A673 (cell line): ENCODE results near the gene LRRC47. TPM values are rescaled to one million over a fixed set of nuclear protein-coding genes. Genes with fewer than 3 reads are reported as not detected.

Experiments
- BruUV-seq: library from RNA; stranded (reverse); fragments of 400-500 nt; replicated peaks from 2 replicates; lab custom pipeline; 2021; lab: Mats Ljungman, UMichigan
- CTCF ChIA-PET: fragments of 300-600 bp; sonication (Branson Sonifier 250); formaldehyde crosslinking; loops from one replicate; lab custom pipeline; 2022; ENCODE audit warnings: antibody characterized with exemption; lab: Charles Lee
- POLR2A ChIA-PET: fragments of 300-600 bp; sonication (Branson Sonifier 250); formaldehyde crosslinking; loops from one replicate; lab custom pipeline; 2022; ENCODE audit warnings: antibody characterized with exemption; ENCODE audit not compliant: low non-redundant PET; lab: Charles Lee
- DNase-seq: peaks from one replicate; pipeline ENCODE4 v3.0.0-alpha.2; 2015; ENCODE audit warnings: low spot score
- H3K27ac ChIP-seq: fragments of 200-600 bp; sonication (generic); 2 replicates; pipeline ENCODE4 v1.5.1; 2016; ENCODE audit warnings: mixed run types, low read depth, mild to moderate bottlenecking, mixed read lengths, antibody characterized with exemption, low read length; ENCODE audit not compliant: poor library complexity, severe bottlenecking
- H3K27me3 ChIP-seq: fragments of 200-600 bp; sonication (generic); replicated peaks from 2 replicates; pipeline ENCODE4 v1.6.1; 2017; ENCODE audit warnings: mixed run types, low read depth, mild to moderate bottlenecking, mixed read lengths, antibody characterized with exemption, low read length; ENCODE audit not compliant: insufficient read depth, poor library complexity
- H3K36me3 ChIP-seq: fragments of 200-600 bp; sonication (generic); 2 replicates; pipeline ENCODE4 v1.6.1; 2016; ENCODE audit warnings: mixed run types, mild to moderate bottlenecking, mixed read lengths, antibody characterized with exemption, low read length; ENCODE audit not compliant: insufficient read depth, poor library complexity, severe bottlenecking
- H3K4me1 ChIP-seq: fragments of 200-600 bp; sonication (generic); 2 replicates; pipeline ENCODE4 v1.6.1; 2017; ENCODE audit warnings: mixed run types, mild to moderate bottlenecking, mixed read lengths, antibody characterized with exemption, low read length; ENCODE audit not compliant: insufficient read depth, poor library complexity, severe bottlenecking
- H3K4me3 ChIP-seq: fragments of 200-600 bp; sonication (generic); 2 replicates; pipeline ENCODE4 v1.5.1; 2016; ENCODE audit warnings: low read depth, mixed run types, mild to moderate bottlenecking, mixed read lengths, low read length; ENCODE audit not compliant: poor library complexity, severe bottlenecking
- H3K9me3 ChIP-seq: fragments of 200-600 bp; sonication (generic); 2 replicates; pipeline ENCODE4 v1.6.1; 2016; ENCODE audit warnings: mixed run types, low read depth, mild to moderate bottlenecking, mixed read lengths, antibody characterized with exemption, low read length; ENCODE audit not compliant: poor library complexity, severe bottlenecking
- EZH2 ChIP-seq: fragments of 200-600 bp; sonication (generic); IDR thresholded peaks from 2 replicates; pipeline ENCODE4 v1.6.1; 2017; ENCODE audit warnings: borderline replicate concordance, low read depth, mild to moderate bottlenecking, mixed read lengths, antibody characterized with exemption, low read length; ENCODE audit not compliant: poor library complexity, severe bottlenecking
- intact Hi-C: fragments of 100-400 bp; cut with micrococcal nuclease; formaldehyde crosslinking; loops from one replicate; pipeline ENCODE4 v1.10.0; 2022; ENCODE audit not compliant: unreplicated experiment
- total RNA-seq: library from RNA; stranded (reverse); gene quantifications from 2 replicates; pipeline ENCODE4 v1.2.3, GENCODE V29; 2021
- TF ChIP-seq, protein P1 (sequence below): fragments of 300-800, 200-600 bp; sonication (generic); conservative IDR thresholded peaks from 2 replicates; pipeline ENCODE4 v1.5.1; 2017; ENCODE audit warnings: low read depth, mild to moderate bottlenecking, antibody characterized with exemption, low read length, moderate library complexity, mixed read lengths

The LRRC47 gene
- total RNA-seq, 1 experiment from 2014 or later = 86.7 TPM

DNA sequence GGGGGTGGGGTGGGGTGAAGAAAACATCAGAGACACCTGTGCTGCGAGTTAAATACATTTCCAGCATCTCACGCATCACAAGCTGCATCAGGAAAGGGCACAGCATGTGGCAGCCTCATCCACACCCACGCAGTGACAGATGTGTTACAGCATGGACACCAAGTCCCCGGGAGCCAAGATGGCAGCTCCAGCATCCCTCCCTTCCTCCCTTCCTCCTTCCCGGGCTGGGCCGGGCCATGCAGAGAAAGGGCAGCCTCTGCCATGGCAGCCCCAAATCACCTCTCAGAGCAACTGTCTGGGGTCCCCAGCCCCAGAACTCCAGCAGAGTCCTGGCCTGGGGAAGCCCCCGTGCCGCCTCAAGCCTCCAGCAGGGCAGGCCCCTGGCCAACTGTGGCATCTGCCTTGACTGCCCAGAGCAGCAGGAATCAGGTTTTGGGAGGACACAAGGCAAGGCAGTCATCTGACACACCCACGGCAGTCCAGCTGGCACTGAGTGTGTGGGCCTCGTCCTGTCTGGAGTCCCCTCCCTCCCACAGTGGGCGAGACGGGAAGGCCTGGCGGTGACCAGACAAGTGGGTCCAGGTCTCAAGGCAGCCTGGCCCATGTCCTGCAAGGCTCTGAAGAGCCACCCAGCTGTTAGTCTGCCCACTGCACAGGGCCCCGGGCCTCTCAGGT lies 17.6 kb downstream of the LRRC47 start:
- peaks cover 49% of the 10 kb centered on the region for H3K36me3 ChIP-seq
- H3K4me1 ChIP-seq = no peaks in the 10 kb centered on the region
- peak; percentile 65 for DNase-seq
- ChIA-PET POLR2A (no interaction called here), CTCF (no interaction called here)
- H3K27ac ChIP-seq = peak overlapping the region; percentile 30
- H3K9me3 ChIP-seq = no peaks in the 10 kb centered on the region
- no TSS peak for BruUV-seq
- no peak for TF ChIP-seq EZH2
- TF ChIP-seq, protein P1, sequence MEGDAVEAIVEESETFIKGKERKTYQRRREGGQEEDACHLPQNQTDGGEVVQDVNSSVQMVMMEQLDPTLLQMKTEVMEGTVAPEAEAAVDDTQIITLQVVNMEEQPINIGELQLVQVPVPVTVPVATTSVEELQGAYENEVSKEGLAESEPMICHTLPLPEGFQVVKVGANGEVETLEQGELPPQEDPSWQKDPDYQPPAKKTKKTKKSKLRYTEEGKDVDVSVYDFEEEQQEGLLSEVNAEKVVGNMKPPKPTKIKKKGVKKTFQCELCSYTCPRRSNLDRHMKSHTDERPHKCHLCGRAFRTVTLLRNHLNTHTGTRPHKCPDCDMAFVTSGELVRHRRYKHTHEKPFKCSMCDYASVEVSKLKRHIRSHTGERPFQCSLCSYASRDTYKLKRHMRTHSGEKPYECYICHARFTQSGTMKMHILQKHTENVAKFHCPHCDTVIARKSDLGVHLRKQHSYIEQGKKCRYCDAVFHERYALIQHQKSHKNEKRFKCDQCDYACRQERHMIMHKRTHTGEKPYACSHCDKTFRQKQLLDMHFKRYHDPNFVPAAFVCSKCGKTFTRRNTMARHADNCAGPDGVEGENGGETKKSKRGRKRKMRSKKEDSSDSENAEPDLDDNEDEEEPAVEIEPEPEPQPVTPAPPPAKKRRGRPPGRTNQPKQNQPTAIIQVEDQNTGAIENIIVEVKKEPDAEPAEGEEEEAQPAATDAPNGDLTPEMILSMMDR = no peak
- no peak overlapping the region for H3K4me3 ChIP-seq
- intact Hi-C loops = no loop called here
- H3K27me3 ChIP-seq = no peaks in the 10 kb centered on the region

DNA sequence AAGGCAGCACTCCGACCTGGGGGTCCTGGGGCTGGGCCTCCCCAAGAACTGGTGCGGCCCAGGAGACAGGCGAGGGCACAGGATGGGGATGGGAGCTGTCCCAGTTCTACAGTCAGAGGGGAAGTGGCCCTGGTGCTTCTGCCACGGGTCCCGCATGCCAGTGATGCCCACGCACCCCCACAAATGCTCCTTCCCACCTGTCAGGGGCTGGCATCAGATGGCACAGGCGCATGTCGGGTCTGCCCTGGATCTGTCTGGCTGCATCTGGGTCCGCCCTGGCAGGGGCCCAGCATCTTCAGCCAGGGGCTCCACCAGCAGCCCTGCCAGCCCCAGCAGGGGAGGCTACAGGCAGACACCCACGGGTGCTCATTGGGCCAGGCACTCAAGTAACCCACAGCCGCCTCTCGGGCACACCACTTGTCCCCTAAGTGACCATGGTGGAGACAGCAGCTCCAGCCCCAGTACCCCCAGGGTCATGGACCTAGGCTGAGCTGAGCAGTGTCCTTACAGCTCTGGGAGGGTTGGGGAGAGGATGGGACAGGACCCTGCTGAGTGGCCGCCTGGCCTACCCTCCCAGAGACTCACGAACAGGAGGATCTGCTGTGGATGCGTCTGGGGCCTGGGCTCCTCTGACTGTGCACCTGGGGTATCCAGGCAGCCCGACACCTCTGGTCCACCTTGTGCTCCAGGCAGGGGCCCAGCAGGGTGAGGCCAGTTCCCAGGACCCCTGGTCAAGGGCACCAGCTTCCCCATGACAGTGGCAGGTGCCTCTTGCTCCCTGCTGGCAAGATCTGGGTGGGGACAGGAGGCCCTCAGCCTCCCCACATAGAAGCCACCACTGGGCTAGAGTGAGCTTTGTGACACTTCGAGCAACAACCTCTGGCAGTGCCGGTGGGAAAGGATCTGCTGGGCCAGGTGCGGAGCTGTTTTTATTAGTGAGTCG lies 18.4 kb downstream of the LRRC47 start:
- Histone ChIP-seq H3K27ac (peak overlapping the region; percentile 30), H3K27me3 (no peaks in the 10 kb centered on the region), H3K4me1 (no peaks in the 10 kb centered on the region), H3K9me3 (no peaks in the 10 kb centered on the region), H3K4me3 (no peak overlapping the region), H3K36me3 (peaks cover 43% of the 10 kb centered on the region)
- no TSS peak for BruUV-seq
- intact Hi-C loops = no loop called here
- no peak for DNase-seq
- TF ChIP-seq EZH2 = no peak
- TF ChIP-seq, protein P1 = no peak
- ChIA-PET CTCF (no interaction called here), POLR2A (no interaction called here)

DNA sequence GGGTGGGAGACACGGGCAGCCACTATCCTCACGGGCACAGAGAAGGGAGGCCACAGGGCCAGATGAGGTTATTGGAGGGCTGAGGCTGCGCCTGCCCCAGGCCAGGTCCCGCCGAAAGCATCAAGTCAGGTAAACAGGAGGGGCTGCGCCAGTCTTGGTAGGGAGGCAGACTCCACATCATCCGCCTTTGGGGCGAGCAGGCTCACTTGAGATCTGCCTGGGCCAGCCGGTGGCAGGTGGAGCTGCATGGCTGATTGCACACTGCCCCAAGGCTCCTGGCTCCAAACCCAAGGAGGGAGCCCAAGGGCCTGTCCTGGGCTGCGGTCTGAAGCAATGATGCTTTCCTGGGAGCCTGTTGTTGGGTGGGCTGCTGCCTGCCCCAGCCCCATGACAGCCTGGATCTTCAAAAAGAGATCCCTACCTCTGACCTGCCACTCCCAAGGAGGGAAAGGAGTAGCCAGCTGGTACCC lies 19.2 kb downstream of the LRRC47 start:
- Histone ChIP-seq H3K4me1 (peaks cover under 1% of the 10 kb centered on the region), H3K27ac (no peak overlapping the region), H3K4me3 (no peak overlapping the region), H3K27me3 (no peaks in the 10 kb centered on the region), H3K36me3 (peaks cover 35% of the 10 kb centered on the region), H3K9me3 (no peaks in the 10 kb centered on the region)
- intact Hi-C loops = no loop called here
- ChIA-PET POLR2A (no interaction called here), CTCF (no interaction called here)
- BruUV-seq = no TSS peak
- TF ChIP-seq, protein P1 = no peak
- no peak for TF ChIP-seq EZH2
- DNase-seq = no peak
